NCI-H1436 treated with DMSO at 0.1 percent for 48 hours (cell line): ENCODE results near the gene MBD1.
A peak's percentile ranks its signal among the peaks of the same experiment; 100 is the strongest.
"Not testable (repeated sequence)": the region's sequence is repeated elsewhere in the genome, so short reads cannot be mapped to it uniquely, and the experiment has no call there.

Source experiments
- DNase-seq: peaks from one replicate; lab custom pipeline; 2025; lab: John Stamatoyannopoulos, UW

The MBD1 gene

DNA sequence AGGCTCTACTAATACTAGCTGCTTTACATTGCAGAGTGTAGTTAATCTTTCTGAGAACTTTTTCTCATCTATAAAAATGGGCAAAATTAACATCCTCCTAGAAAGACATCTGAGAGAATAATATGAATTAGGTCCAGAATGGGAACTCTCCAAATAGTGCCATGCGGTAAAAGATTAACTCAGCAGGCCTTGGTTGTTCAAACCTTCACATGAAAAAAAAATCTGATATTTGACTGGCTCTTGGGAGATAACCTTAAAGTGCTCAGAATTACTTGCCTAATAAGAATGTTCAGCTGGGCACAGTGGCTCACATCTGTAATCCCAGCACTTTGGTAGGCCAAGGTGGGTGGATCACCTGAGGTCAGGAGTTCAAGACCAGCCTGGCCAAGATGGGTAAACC lies 11.7 kb upstream of the MBD1 start:
- DNase-seq, result no peak

DNA sequence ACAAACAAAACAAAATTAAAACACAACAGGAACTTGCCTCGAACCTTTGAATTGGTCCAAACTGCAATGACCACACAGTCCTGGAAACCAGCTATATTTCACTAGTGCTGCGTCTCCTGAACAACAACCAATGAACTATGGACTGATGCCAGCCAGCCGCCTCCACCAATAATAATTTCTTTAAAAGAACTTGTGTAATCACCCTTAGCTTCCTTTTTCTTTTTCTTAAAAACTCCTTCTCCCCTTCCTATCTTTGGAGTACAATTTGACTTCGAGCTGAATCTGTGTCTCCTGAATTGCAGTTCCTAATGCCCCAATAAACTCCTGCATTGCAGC lies 7.8 kb upstream of the MBD1 start:
- DNase-seq, result no peak

DNA sequence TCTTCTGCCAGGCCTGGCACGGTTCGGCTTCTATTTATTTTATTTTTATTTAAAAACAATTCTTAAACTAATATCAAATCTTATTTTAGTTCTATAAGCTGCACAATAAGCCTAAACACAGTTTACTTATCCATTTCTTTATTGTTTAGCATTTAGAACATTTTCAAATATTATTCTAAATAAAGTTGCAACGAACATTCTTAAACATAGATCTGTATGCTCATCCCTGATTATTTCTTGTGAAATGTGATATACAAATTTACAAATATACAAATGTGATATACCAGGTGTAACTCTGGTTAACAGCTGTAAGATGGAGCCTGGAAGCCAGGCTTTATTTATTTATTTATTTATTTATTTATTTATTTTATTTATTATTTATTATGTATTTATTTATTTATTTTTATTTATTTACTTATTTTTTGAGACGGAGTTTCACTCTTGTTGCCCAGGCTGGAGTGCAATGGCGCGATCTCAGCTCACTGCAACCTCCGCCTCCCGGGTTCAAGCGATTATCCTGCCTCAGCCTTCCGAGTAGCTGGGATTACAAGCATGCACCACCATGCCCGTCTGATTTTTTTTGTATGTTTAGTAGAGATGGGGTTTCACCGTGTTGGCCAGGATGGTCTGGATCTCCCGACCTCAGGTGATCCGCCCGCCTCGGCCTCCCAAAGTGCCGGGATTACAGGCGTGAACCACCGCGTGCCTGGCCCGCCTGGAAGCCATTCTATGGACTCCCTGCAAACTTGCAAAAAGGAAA lies 7.2 kb upstream of the MBD1 start:
- DNase-seq, result not testable (repeated sequence)

DNA sequence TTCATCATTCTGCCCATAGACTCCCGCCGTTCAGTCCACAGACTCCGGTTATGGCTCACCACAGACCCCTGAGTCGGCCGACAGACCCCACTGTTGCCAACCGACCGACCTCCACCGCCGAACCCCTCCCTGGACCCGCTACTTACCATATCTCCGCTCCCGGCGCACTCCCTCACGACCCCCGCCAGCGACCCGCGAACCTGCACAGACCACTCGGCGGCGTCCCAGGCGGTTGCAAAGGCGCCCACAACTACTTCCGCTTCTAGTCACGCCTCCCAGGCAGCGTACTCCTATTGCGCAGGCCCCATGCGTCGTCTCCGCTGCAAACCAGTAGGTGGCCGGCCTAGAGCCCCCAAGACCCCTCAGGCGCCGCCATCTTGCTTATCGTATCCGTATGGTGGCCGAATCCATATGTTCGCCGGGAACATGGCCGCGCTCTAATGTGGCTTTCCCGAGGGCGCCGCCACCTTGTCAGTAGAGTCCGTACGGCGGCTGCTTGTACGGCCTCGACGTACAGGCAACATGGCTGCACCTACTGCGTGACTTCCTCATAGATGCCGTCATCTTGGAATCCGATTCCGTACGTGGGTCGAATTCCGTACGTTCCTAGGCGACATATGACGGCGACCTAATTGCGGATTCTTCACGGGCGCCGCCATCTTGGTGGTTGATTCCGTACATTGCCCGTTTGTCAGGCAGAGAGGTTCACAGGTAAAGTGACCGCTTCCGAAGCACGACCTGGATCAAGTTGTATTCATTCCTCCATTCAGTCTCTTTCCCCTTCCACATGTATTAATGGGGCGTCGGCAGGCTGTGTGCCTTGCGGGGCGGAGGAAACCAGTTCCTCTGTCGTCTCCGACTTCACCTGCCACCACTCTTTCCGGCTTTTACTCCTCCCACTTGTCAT lies 6.4 kb upstream of the MBD1 start, which contains the start of gene CXXC1:
CXXC1 (minus strand) TSS at position 252 of the 907 bp plus-strand sequence; CDS start at position 149, 103 bp downstream.
- DNase-seq, result peak; percentile 99

DNA sequence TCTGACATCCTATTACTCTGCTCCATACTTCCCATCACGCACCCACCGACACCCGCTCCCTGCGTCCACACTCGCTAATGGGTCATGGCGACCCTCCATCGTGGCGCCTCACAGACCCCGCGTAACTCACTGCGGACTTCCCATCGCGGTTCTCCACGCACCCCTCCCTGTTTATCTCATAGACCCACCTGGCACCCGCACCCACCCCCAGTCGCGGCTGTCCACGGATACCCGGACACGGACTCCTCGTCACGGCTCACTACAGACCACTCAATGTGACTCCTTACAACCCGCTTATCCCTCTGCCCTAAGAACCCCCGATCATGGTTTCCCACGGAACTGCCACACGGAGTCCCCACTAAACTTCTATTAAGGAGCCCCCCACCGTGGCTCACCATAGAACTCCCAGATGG lies 5.7 kb upstream of the MBD1 start:
- DNase-seq, result no peak

DNA sequence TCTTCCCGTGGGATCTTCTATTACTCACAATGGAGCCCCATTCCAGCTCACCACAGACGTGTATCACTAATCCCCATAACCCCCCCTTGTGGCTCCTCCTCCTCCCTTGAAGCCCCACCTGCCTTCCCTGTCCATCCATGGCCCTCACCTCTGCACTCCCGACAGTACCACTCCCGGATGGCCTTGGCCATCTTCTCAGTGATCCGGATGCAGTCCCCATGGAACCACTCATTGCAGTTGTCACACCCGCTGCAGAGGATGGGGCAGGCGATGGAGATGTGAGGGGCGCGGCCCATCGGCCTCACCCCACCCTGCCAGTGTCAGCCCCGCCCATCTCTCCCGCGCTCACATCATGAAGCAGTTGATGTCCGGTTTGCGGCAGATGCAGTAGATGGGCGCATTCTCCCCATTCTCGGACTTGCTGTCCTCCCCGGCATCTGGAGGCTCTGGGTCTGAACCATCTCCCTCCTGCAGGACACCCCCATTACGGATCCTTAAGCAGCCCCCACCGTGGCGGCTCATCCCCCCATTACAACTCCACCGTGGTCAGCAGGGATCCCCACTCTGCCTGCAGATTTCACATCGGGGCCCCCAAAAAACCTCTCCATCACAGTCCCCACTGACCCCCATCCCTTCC lies 5.2 kb upstream of the MBD1 start:
- no peak for DNase-seq

DNA sequence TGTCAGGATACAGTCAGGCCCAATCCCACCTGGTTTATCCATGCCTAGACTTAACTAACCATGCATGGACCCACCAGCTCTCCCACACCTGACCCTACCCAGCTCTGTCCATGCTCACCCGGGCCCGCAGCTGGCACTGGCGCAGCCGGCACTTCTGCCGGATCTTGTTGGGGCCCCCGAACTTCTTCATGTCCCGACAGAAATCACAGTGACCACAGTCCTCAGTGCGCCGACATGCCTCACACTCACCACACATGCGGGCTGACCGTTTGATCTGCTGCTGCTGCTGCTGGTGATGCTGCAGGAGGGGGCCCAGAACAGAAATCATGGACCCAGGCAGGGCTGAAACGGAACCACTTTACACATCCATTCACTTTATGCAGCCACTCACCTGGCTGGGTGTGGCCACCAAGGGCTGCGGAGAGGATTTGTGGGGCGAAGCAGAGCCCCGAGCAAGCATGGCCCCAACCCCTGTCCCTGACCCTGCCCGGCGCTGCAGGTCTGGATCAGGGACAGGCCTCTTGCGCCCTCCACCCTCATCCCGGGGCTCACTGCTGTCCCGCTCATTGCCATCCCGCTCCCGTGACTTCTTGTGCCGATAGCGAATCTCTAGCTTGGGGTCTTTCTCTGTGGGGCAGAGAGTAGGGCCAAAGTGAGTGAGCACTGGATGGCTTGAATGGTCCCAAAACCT lies 4.5 kb upstream of the MBD1 start:
- DNase-seq, result no peak

DNA sequence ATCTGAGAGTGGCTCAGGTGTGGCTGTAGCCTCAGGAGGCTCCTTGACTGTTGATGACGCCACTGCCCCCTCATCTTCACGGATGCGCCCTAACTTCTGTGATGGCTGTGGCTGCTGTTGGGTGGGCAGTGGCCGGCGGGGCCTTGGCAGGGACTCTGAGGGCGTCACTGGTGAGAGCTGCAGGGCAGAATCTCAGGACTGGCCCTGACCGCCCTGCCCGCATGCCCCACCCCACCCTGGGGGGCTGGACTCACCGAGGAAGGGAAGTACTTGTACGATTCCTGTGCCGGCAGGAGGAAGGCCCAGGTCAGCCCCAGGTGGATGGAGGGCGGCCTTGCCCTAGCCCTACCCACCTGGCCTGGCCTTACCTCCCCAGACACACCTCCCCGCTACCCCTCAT lies 3.7 kb upstream of the MBD1 start:
- no peak for DNase-seq

DNA sequence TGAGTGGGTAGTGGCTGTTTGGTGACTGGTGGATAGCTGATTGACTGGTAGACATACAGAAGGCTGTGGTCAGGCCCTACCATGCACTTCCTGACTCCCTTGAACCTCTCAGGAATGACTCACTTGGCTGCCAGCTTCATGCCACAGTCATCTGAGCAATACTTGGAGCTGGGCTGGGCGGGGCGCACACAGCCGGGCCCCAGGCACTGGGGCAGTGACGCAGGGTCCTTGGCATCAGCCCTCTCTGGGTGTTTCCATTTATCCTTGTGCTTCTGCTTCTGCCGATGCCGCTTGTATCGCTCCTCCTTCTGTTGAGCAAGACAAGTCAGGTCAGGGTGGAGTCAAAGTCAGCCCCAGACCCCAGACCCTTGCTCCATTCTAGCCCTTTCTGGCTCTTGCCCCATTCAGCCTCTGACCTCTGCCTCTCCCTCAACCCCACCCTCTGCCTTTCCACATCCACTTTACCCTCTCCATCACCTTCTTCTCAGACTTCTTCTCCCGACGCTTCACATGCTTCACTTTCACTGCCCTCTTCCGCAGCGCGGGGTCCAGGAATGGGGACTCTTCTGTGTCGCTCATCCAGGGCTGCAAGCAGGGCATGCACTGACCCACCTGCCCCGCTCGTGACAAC lies 3.0 kb upstream of the MBD1 start:
- no peak for DNase-seq

DNA sequence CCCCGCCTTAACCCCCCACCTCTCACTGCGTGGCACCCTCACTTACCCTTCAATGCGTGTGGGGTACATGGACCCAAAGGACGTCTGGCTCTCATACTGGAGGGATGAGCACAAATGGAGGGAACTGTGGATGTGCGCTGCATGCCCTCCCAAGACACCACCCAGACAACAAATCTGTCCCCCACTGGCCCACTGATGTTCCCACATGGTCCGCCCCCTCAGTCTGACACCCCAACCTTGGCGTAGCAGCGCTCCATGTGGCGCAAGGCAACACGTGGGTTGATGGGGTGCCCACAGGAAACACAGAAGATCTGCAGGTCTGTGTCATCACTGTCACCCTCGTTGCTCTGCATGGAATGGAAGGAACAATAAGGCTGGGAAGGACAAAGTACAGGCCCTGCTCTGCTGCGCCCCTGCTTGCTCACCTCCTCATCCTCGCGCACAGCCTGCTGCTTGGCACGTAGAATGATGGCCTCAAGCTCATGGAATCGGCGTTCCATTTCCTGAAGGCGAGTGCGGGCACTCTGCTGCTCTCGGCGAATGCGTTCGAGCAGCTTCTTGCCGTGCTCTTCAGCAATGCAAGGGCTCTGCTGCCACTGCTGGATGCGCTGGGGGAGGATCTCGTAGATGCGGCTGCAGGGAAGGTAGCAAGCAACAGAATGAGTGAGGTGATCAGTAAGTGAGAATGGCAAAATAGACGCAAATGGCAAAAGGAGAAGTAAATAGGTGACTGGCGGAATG lies 2.3 kb upstream of the MBD1 start:
- DNase-seq, result no peak

DNA sequence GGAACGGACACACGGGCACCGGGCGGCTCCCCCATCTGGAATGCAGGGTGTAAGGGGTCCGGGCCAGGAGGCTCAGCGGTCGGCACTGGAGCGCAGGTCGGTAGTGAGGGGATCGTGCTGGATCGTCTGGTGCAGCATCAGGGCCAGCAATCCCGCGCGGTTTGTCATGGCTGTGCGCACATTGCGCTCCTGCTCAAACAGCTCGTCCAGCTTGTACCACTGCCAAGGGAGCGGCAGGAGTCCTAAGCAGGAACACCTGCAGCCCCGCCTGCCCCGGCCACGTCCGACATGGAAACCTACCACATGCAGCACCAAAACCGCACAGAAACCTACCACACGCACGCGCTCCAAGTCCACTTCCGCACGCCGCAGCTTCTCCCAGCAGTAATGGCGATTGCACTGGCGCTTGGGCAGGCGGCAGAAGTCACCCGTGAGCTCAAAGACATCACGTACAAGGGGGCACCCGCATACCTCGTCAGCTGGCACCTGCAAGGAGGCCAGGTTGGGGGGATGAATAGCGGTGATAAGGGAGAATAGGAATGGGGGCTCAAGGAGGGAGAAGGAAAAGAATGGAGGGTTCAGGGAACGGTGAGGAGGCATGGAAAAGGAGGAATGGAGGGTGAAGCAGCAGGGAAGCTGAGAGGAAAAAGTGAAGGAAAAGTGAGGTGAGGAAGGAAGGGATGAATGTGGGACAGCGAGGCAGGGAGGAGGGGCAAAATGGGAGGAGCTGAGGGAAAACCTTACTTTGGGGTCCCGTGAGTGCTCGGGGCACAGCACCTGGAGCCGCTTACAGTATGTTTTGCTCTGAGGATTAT lies 1.4 kb upstream of the MBD1 start:
- no peak for DNase-seq

DNA sequence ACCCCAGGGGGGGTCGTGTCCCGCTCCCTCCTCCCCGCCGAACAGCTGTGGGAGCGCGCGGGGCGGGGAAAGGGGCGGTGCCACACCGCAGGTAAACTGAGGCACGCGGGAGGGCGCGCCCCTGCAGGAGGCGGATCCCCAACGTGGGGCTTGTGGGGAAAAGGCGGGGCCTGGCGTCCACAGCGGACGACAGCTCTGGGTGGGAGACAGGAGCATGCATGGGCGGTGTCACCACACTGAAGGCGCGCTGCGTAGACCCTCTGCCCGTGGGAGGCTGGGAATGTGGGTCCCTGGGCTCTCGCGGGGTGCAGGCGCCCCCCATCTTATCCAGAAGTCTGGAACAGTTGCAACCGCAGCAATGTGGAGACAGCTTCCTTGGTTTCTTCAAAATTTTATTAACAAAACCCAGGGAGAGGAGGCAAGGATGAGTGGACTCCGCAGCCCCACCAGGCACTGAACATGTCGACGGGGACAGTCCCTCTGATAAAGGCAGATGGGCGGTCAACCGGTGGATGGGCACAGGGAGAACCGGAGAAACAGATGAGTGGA lies 723 bp upstream of the MBD1 start:
- DNase-seq, result no peak

DNA sequence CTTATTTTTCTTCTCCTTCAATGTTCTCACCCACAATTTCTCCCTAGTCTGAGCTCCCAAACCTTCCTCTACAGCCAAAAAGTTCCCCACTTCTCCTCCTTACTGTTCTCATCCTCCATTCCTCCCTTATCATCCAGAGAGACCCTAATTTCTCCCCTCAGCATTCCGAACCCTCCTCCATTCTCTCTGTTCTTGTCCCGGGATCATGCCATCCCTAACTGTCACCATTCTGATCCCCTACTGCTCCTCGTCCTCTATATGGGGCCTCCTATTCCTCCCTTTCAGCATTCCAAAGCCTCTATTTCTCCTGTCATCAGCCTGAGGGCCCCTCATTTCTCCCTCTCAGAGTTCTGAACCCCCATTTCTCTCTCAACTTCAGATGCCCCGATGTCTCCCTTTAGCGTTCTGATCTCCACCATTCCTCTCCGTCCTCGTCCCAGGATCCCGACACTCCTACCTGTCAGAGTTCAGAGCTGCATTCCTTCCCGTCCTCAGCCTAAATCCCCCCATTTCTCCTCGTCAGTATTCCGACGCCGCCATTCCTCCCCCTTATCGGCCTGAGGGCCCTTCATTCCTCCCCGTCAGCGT lies 522 bp downstream of the MBD1 start:
- DNase-seq, result no peak

DNA sequence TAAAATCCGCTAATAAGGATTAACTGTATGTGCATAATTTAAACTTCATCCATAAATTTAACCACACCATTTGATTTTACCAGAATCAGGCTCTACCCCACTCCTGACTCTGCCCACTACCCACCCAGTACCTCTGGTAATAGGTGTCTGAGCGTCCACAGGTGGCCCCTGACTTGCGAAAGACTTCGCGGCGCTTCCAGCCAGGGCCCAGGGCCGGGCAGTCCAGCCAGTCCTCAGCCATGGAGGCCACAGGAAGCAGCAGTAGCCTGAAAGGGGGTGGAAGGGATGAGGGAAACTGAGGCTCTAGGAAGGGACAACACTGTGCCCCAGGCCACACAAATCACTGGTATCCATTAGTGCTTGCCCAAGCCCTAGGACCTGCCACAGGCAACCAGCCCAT lies 1.6 kb downstream of the MBD1 start:
- DNase-seq, result no peak

DNA sequence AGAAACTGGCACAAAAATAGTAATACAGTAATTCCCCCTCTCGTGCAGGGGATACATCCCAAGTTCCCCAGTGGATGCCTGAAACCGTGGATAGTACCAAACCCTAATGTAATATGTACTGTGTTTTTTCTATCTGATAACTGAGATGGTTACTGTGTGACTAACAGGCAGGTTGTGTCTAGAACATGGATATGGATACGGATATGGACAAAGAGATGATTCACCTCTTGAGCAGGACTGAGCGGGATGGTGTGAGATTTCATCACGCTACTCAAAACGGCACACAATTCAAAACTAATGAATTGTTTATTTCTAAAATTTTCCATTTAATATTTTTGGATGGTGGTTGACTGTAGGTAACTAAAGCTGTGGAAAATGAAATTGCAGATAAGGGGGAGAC lies 3.4 kb downstream of the MBD1 start:
- DNase-seq, result no peak

DNA sequence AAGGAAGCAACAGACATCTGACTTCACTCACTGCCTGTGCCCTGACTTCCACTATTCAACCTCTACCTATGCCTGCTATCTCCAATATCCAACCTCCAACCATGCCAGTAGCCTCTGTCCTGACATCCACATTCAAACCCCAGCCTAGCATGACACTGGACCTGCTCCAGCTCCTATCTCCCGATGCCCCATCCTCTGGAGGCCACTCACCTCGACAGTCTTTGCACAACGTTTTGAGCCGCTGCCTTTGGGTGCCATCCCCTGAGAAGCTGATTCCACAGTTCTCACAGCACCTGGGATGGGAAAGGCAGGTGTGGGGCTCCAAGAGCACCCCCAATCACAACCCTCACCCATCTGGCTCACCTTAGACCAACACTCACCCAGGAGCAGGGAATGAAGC lies 4.9 kb downstream of the MBD1 start:
- no peak for DNase-seq

DNA sequence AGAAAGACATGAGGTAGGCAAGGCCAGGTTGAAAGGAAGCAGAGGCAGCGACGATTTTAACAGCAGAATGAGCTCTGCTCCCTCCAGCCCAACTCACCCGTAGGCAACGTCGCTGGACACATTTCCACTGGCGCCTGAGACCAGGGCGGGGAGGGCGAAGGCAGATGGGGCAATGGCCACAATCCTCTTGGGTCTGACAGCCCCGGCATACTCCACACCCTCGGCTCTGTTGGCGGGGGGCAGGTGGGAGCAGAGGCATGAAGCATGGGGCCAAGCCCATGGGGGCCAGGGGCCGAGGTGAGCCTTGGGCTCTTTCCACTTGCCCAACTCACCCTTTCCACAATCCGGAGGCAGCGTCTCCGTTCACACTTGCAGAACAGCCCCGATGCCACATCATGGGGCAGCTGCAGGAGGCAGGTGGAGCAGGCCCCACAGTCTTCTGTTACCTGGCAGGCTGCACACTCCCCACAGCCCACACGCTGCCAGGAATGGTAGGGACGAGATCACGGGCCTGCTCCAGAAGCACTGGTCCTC lies 5.8 kb downstream of the MBD1 start:
- no peak for DNase-seq

DNA sequence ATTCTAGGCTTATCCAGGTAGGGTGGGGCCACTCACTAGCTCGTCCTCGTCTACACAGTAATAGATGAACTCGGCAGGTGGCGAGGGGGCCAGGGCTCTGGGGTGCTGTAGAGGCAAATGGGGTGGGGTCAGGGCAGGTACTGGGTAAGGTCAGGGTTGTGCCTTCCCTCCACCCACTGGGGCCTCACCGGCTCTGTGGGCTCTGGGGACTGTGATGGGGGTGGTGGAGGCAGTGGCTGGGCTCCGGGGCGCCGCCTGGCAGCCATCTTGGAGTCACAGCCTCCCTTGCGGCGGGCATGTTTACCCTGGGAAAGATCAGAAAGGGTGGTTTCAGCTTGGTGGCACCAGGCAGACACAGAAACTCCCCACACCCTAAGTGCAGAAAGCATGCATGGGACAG lies 6.4 kb downstream of the MBD1 start:
- no peak for DNase-seq

DNA sequence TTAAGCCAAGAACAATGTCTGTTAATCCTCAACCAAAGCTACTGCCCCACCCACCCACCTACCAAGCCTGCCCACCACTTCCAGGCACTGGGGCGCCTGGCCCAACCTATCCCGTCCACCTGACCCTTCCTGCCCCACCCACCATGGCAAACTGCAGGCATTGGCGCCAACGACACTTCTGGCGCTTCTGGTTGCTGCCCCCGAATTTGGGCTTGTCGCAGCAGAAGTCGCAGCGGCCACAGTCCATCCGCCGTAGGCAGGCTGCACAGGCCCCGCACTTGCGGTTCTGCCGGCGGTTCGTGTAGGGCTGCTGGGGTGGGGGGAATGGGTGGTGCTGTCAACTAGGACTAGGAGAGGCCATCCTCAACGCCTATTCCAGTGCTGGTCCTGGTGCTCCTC lies 7.3 kb downstream of the MBD1 start:
- DNase-seq, result no peak
